GM18867 (cell line): ENCODE data around the gene PGAP2.
A peak's percentile ranks its signal among the peaks of the same experiment; 100 is the strongest.
"Not testable (repeated sequence)": the region's sequence is repeated elsewhere in the genome, so short reads cannot be mapped to it uniquely, and the experiment has no call there.

Source experiments
- ATAC-seq: cut with Tn5 transposase; IDR thresholded peaks from one replicate; pipeline ENCODE4 v1.9.1; 2021; ENCODE audit warnings: mild to moderate bottlenecking, moderate library complexity; ENCODE audit not compliant: unreplicated experiment

The PGAP2 gene

GRCh38 chr11:3807909-3808860, at the start of gene PGAP2:
Gene PGAP2, plus strand, starts transcription at chr11:3808560. Its CDS starts 2,700 bp downstream, at chr11:3811260.
- peak; percentile 69 for ATAC-seq

DNA sequence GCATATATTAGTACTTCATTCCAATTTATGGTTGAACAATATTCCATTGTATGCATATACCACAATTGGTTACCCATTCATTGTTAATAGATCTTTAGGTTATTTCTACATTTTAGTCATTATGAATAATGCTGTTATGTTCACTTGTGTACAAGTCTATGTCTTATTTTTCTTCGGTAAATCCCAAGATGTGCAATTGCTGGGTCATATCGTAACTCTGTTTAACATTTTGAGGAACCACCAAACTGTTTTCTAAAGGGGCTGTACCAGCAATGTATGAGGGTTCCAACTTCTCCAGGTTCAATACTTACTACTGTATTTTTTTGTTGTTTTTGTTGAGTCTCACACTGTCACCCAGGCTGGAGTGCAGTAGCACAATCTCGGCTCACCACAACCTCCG, 44.1 kb upstream of the PGAP2 start:
- no peak for ATAC-seq

GRCh38 chr11:3766836-3767235, 41.5 kb upstream of the PGAP2 start:
- not testable (repeated sequence) for ATAC-seq

- ATAC-seq, result no peak
These were observed 40.8 kb upstream of the PGAP2 start for GRCh38 chr11:3767536-3767935.

DNA sequence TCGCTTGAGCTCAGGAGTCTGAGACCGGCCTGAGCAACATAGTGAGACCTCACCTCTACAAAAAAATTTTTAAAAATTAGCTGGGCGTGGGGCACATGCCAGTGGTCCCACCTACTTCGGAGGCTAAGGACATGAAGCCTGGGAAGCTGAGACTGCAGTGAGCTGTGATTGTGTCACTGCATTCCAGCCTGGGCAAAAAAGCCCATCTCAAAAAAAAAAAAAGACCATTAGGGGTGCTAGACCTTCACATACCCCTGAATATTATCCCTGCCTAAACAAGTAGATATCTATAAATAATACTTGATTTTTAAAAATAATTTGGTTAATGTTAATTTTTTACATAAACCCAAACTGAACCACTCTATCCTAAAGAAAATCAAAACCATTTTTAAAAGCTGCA, 35.2 kb upstream of the PGAP2 start:
- no peak for ATAC-seq

- no peak for ATAC-seq
These were observed 32.5 kb upstream of the PGAP2 start for GRCh38 chr11:3775736-3776406.

- no peak for ATAC-seq
These were observed 26.9 kb upstream of the PGAP2 start for GRCh38 chr11:3781423-3781822.

GRCh38 chr11:3782963-3783362, 25.4 kb upstream of the PGAP2 start:
- ATAC-seq, result no peak

DNA sequence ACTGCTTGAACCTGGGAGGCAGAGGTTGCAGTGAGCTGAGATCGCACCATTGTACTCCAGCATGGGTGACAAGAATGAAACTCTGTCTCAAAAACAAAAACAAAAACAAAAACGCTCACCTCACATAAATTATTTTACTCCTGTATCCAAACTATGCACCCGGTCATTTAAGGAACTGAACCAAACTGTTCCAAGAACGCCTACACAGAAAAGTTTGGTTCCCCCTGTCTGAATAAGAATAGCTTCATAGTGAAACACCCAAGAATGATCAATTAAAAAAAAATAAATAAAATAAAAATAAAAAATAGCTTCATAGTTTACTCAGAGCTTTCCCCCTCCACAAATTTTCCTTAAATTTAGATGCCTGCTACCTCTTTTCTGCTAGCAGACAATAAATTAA, 24.7 kb upstream of the PGAP2 start:
- ATAC-seq, result no peak

GRCh38 chr11:3786781-3787428, 21.5 kb upstream of the PGAP2 start:
- ATAC-seq, result no peak

DNA sequence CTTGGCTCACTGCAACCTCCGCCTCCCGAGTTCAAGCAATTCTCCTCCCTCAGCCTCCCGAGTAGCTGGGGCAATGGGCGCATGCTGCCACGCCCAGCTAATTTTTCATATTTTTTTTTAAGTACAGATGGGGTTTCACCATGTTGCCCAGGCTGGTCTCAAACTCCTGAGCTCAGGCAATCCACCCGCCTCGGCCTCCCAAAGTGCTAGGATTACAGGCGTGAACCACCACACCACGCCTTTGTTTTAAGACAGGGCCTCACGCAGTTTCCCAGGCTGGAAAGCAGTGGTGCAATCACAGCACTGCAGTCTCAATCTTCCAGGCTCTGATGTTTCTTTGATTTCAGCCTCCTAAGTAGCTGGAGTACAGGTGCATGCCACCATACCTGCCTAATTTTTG, 14.0 kb upstream of the PGAP2 start:
- not testable (repeated sequence) for ATAC-seq

- ATAC-seq, result no peak
These were observed 13.0 kb upstream of the PGAP2 start for GRCh38 chr11:3795131-3796001.

GRCh38 chr11:3796002-3796311, 12.4 kb upstream of the PGAP2 start:
- no peak for ATAC-seq

GRCh38 chr11:3796346-3796745, 12.0 kb upstream of the PGAP2 start:
- no peak for ATAC-seq

DNA sequence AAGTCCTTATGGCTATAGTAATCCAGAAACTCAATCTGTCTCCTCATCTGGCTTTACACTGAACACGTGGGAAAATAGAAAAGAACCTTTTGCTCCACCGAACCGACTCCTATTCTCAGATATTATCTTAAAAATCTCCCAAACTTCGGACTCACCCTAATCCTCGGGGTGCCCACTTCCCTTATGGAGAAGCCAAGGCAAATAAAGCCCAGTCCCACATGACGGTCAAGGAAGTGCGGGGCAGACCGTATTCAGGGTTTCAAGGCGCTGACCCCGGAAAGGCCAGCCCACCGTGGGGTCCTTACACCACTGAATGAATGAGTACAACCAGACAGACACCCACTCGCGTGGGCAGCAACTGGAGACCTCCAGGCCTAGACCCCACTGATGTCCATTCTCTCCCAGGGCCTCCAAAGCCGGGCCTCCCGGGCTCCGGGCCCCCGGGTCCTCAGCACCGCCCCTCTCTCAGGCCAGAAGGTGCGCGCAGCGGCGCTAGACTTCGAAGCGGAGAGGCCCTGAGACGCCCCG, 11.5 kb upstream of the PGAP2 start:
- ATAC-seq, result peak; percentile 36

DNA sequence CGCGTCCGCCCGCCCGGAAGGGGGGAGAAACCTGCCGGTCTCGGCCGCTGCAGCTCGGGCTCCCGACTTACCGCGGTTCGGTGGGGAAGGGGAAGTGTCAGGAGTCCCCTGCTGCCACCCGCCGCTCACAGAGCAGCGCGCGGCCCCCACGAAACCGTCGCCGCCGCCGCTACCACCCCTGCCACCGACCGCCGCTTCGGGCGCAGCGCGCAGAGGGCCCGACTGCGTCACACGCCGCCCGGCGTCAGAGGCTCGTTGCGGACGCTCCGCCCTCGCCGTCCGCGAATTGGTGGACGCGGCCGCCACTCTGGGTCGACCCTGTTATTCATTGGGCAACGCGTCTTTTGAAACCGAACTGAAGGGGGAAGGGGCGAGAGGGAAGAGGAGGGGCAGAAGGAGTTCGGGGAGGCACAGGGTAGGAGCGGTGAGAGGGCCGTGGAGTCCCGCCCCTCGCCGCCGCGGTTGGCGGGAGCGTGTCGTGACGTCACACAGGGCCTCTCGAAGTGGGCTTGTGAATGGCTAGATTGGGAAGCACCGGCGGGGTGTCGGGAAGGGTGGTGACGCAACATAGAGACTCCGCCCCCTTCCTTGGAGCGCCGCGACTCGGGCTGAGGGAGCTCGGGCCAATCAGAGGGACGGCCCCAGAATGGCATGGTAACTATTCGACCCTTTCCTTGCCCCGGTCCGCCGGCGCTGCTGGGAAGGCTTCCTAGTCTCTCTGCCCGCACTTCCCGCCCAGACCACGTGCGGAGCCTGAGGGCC, 10.8 kb upstream of the PGAP2 start, which contains the start of gene NUP98:
NUP98 (minus strand) TSS at position 226 of the 762 bp plus-strand sequence. CDS start 15,437 bp downstream, outside the sequence.
- peak; percentile 88 for ATAC-seq

- no peak for ATAC-seq
These were observed 9.2 kb upstream of the PGAP2 start for GRCh38 chr11:3799143-3799542.

DNA sequence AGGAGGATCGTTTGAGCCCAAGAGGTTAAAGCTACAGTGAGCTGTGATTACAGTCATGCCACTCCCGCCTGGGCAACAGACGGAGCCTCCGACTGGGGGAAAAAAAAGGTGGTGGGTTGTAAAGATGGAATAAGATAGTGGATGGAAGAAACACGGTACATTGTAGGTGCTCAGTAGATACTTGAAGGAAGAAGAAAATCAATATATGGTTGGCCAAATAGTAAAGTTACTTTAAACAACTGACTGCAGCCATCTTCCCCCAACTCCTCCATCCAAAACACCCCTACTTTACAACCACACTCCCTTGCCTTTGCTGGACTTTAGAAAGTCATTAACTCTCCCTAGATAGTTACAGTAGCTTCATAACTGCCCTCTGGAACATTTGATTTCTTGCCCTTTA, 8.5 kb upstream of the PGAP2 start:
- no peak for ATAC-seq

- ATAC-seq, result no peak
These were observed 6.2 kb upstream of the PGAP2 start for GRCh38 chr11:3802011-3802790.
